Measurements from ENCODE around the gene SETD6.

GRCh38 chr16:58476791-58477190 is 38.5 kb upstream of the SETD6 start:
- TF ChIP-seq CTCF (conservative IDR thresholded peaks at IDR 0.05; ENCODE audit: low read depth, low read length), result no peak
- TF ChIP-seq EZH2 (IDR thresholded peaks at IDR 0.05; ENCODE audit: low read length, unreplicated experiment), result no peak

Measured in PC-3 (cell line).